Breast epithelium (tissue), 3 donors: ENCODE data around the gene NAB2.

ENCODE experiments used
- CTCF ChIP-seq, 3 donors: fragments of 450-650 bp; IDR thresholded peaks; one replicate each; pipeline ENCODE4 v1.5.1; 2016 to 2017; ENCODE audit warnings: antibody characterized with exemption in 3 of 3, mild to moderate bottlenecking in 3 of 3, moderate library complexity in 3 of 3
- POLR2A ChIP-seq: fragments of 450-650 bp; IDR thresholded peaks from one replicate; pipeline ENCODE4 v1.6.1; 2016; ENCODE audit warnings: antibody characterized with exemption, mild to moderate bottlenecking, moderate library complexity

DNA sequence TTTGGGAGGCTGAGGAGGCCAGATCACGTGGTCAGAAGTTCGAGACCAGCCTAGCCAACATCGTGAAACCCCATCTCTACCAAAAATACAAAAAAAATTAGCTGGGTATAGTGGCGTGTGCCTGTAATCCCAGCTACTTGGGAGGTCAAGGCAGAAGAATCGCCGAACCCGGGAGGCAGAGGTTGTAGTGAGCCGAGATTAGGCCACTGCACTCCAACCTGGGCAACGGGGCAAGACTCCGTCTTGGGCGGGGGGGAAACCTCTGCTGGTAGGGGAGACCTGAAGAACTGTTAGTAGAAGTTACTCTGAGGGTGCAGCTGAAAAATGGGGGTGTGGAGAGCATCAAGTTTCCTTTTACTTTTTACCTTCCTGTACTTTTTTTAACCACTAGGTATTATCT lies 37.1 kb downstream of the NAB2 start:
- TF ChIP-seq CTCF (IDR thresholded peaks at IDR 0.05), result no peak
- TF ChIP-seq POLR2A, result no peak
